Measurements from ENCODE around the gene TMED1. TPM values are rescaled to one million over a fixed set of nuclear protein-coding genes. Genes with fewer than 3 reads are reported as not detected.
"Not testable (repeated sequence)": the region's sequence is repeated elsewhere in the genome, so short reads cannot be mapped to it uniquely, and the experiment has no call there.

Gene TMED1
- total and polyA plus RNA-seq, 8 donors, result 0.58 to 45.2 (median 20.9) TPM

GRCh38 chr19:10861103-10861651 lies 25.2 kb upstream of the TMED1 start:
- 66 to 74% (median 73%) methylated on average over 7 of the region's 7 CpGs for WGBS, 5 donors
- H3K4me1 ChIP-seq, result peaks cover 0 to 22% (median 16%) of the 10 kb centered on the region in 4 donors
- peak; percentile 42 to 58 for DNase-seq
- H3K27me3 ChIP-seq, result no peaks in the 10 kb centered on the region
- H3K9me3 ChIP-seq, result no peaks in the 10 kb centered on the region
- no peak overlapping the region for H3K27ac ChIP-seq
- TF ChIP-seq CTCF (IDR thresholded peaks at IDR 0.05), result peak in 1 of 7 experiments; percentile 17
- no peak for TF ChIP-seq POLR2AphosphoS5 (IDR thresholded peaks at IDR 0.05)
- no peak overlapping the region for H3K4me3 ChIP-seq
- no peaks in the 10 kb centered on the region for H3K36me3 ChIP-seq
- intact Hi-C loops (cut with DNase I; ENCODE audit: low total_unique reads), result no loop called here

- no peaks in the 10 kb centered on the region for H3K9me3 ChIP-seq
Measured at GRCh38 chr19:10858204-10858828, 22.3 kb upstream of the TMED1 start.

GRCh38 chr19:10856899-10857298 lies 20.9 kb upstream of the TMED1 start:
- H3K36me3 ChIP-seq; H3K9me3 ChIP-seq; H3K4me1 ChIP-seq; H3K27ac ChIP-seq; H3K27me3 ChIP-seq; H3K4me3 ChIP-seq; DNase-seq; intact Hi-C loops (cut with DNase I; ENCODE audit: low total_unique reads): not testable (repeated sequence)
- 88 to 100% (median 98%) methylated on average over 1 of the region's 1 CpG for WGBS, 5 donors

More at GRCh38 chr19:10858204-10858828, 22.3 kb upstream of the TMED1 start:
- Histone ChIP-seq H3K36me3 (no peaks in the 10 kb centered on the region), H3K4me1 (peaks cover 0 to 7% (median 4%) of the 10 kb centered on the region in 4 donors), H3K27ac (no peak overlapping the region), H3K27me3 (no peaks in the 10 kb centered on the region), H3K4me3 (no peak overlapping the region)
- no peak for DNase-seq
- intact Hi-C loops (cut with DNase I; ENCODE audit: low total_unique reads), result no loop called here
- TF ChIP-seq CTCF (IDR thresholded peaks at IDR 0.05), result peak in 3 of 7 experiments; percentile 12 to 42 (median 30)
- TF ChIP-seq POLR2AphosphoS5 (IDR thresholded peaks at IDR 0.05), result no peak
- WGBS, 5 donors, result 42 to 55% (median 45%) methylated on average over 4 of the region's 4 CpGs

- DNase-seq, result peak in 1 of 2 donors; percentile 40
Measured at GRCh38 chr19:10855879-10856522, 20.0 kb upstream of the TMED1 start.

More at GRCh38 chr19:10855879-10856522, 20.0 kb upstream of the TMED1 start:
- intact Hi-C loops (cut with DNase I; ENCODE audit: low total_unique reads), result no loop called here
- WGBS, 5 donors, result 63 to 80% (median 72%) methylated on average over 5 of the region's 5 CpGs
- Histone ChIP-seq H3K4me1 (no peaks in the 10 kb centered on the region), H3K9me3 (no peaks in the 10 kb centered on the region), H3K27ac (no peak overlapping the region), H3K27me3 (no peaks in the 10 kb centered on the region), H3K4me3 (no peak overlapping the region), H3K36me3 (no peaks in the 10 kb centered on the region)
- TF ChIP-seq CTCF (IDR thresholded peaks at IDR 0.05), result peak in 2 of 7 experiments; percentile 51 to 56
- no peak for TF ChIP-seq EP300 (IDR thresholded peaks at IDR 0.05)

All from stomach (tissue), 9 donors.